ENCODE data around the gene PRADC1.

PRADC1 gene

DNA sequence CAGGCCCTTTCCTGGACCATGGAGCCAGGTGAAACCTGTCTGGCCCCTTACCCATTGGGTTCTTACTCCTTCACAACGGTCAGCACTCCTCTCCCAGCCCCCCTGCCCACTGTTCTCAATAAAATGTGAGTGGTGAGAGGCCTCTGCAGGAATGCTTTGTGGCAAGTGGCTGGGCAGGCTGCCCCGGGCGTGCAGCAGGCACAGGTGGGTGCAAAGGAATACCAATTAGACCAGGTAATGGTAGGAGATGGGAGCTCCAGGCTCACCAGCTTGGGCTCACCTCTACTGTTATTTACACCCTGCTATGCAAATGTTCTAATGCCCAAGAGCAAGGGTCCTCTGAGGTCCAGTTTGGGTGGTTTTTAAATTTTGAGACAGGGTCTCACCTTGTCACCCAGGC, 6.0 kb downstream of the PRADC1 start:
- TF ChIP-seq, protein P1, sequence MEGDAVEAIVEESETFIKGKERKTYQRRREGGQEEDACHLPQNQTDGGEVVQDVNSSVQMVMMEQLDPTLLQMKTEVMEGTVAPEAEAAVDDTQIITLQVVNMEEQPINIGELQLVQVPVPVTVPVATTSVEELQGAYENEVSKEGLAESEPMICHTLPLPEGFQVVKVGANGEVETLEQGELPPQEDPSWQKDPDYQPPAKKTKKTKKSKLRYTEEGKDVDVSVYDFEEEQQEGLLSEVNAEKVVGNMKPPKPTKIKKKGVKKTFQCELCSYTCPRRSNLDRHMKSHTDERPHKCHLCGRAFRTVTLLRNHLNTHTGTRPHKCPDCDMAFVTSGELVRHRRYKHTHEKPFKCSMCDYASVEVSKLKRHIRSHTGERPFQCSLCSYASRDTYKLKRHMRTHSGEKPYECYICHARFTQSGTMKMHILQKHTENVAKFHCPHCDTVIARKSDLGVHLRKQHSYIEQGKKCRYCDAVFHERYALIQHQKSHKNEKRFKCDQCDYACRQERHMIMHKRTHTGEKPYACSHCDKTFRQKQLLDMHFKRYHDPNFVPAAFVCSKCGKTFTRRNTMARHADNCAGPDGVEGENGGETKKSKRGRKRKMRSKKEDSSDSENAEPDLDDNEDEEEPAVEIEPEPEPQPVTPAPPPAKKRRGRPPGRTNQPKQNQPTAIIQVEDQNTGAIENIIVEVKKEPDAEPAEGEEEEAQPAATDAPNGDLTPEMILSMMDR (IDR thresholded peaks at IDR 0.05; ENCODE audit: extremely low read depth, insufficient read depth, missing control alignments) = no peak
- in situ Hi-C loops (cut with MboI; ENCODE audit: low pct_unique_long_range_greater_than_20kb, low sequenced_read_pairs, unreplicated experiment) = no loop called here
- no peak for DNase-seq (ENCODE audit: low spot score)

DNA sequence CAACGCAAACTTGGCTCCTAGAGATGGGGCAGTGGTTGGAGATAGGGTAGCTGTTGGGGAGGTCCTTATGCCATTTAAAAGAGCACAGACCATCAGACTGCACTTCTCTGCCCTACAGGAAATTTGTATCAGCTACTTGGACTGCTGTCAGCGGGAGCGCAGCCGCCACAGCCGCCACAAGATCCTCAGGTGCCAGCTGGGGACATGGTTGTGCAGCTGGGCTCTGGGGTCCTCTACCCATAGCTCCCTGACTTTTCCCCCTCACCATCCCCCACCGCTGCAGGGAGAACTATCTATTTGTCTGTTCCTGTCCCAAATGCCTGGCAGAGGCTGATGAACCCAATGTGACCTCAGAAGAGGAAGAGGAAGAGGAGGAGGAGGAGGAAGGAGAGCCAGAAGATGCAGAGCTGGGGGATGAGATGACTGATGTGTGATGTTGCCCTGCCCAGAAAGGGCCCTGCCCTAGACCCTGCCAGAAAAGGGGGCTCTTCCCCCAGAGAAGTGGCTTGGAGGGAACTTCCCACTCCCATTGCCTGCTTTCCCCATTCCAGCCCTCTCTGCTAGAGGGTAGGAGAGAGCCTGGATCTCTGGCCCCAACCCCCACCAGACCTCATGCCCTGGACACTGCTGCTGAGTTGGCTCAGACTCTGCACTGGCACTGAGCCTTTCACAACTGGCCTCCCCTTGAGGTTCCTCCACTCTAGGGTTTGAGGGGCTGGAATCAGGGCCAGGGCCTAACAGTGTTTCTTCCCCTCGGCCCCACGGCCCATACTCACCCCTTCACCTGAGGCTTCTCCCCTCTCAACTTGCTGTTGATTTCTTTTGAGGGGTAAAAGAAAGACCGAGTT, 7.3 kb downstream of the PRADC1 start:
- in situ Hi-C loops (cut with MboI; ENCODE audit: low pct_unique_long_range_greater_than_20kb, low sequenced_read_pairs, unreplicated experiment) = no loop called here

DNA sequence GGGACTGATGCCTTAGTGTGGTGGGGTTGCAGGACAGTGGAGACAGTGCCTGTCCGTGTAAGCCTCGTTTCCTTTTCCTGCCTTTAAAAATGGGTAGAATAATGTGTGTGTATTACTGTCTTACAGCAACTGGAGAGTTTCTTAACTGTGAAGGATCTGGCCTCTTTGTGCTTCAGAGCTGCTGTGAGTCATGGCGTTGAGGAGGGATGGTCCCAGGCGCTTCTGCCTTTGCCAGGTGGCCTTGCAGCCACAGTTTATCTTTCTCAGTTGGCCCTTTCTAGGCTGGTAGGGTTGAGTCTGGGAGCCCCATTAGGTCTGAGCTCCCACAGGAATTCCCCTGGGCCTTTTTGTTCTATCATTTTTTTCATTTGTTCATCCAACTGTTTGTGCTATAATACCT, 9.2 kb downstream of the PRADC1 start:
- in situ Hi-C loops (cut with MboI; ENCODE audit: low pct_unique_long_range_greater_than_20kb, low sequenced_read_pairs, unreplicated experiment) = no loop called here
- TF ChIP-seq, protein P1 (IDR thresholded peaks at IDR 0.05; ENCODE audit: extremely low read depth, insufficient read depth, missing control alignments) = no peak
- DNase-seq (ENCODE audit: low spot score) = no peak

More for the DNA sequence above, 7.3 kb downstream of the PRADC1 start:
- TF ChIP-seq, protein P1 (IDR thresholded peaks at IDR 0.05; ENCODE audit: extremely low read depth, insufficient read depth, missing control alignments) = no peak
- no peak for DNase-seq (ENCODE audit: low spot score)

DNA sequence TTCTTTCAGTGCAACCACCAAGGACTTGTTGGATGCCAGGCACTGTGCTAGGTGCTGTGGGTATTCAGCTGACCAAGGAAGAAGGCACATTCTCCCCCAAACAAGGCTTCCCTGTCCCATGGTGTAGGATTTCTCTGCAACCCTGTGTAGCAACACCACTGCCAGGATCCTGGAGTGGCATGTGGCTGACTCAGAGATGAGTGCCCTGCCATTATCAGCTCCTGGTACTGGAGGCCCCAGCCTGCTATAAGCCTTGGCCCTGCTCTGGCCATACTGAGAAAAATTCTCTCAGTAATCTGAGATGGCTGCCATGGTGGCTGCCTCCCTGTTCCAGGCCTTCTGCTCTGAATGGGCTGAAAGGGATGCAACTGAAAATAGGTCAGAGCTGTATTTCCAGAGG, 14.7 kb downstream of the PRADC1 start:
- in situ Hi-C loops (cut with MboI; ENCODE audit: low pct_unique_long_range_greater_than_20kb, low sequenced_read_pairs, unreplicated experiment) = no loop called here

DNA sequence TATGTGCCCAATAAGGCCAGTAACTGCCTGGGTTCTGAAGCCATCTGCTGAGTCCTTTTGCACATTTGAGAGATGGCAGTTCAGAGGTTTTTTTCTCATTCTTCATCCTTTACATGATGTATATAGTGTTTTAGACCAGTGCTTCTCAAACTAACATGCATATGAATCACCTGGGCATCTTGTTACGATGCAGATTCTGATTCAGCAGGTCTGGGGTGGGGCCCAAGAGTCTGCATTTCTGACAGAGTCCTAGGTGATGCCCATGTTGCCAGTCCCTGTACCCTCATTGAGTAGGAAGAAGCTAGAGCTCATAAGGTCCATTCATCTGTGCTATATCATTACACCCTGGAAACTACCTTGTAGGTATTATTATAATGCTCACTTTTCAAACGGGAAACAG, 15.2 kb downstream of the PRADC1 start:
- in situ Hi-C loops (cut with MboI; ENCODE audit: low pct_unique_long_range_greater_than_20kb, low sequenced_read_pairs, unreplicated experiment) = no loop called here
- TF ChIP-seq, protein P1 (IDR thresholded peaks at IDR 0.05; ENCODE audit: extremely low read depth, insufficient read depth, missing control alignments) = no peak
- no peak for DNase-seq (ENCODE audit: low spot score)

More for the DNA sequence above, 14.7 kb downstream of the PRADC1 start:
- no peak for DNase-seq (ENCODE audit: low spot score)
- TF ChIP-seq, protein P1 (IDR thresholded peaks at IDR 0.05; ENCODE audit: extremely low read depth, insufficient read depth, missing control alignments) = no peak

DNA sequence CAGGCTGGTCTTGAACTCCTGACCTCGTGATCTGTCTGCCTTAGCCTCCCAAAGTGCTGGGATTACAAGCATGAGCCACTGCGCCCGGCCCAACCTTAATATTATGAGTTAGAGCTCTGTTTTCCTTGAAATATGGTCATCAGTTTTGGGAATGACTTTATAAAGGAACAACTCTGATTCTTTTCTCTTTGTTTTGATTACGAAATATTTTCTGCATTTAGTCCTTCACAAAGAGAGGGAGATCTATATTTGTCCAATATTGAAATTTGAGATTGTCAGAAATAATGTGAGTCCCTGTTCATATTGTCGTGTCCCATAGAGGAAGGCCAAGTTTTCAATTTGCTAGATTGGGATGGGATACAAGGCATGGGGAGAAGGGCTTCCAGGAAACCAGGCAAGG, 15.9 kb downstream of the PRADC1 start:
- TF ChIP-seq, protein P1 (IDR thresholded peaks at IDR 0.05; ENCODE audit: extremely low read depth, insufficient read depth, missing control alignments) = no peak
- in situ Hi-C loops (cut with MboI; ENCODE audit: low pct_unique_long_range_greater_than_20kb, low sequenced_read_pairs, unreplicated experiment) = no loop called here
- no peak for DNase-seq (ENCODE audit: low spot score)

Measured in GM13977 (cell line).